Activated CD8-positive, alpha-beta memory T cell treated with anti-CD3 and anti-CD28 coated beads for 24 hours (primary cell): ENCODE data around the gene PIGX.

Experiments used
- DNase-seq: peaks from one replicate; pipeline ENCODE4 v3.0.0-alpha.2; 2020

PIGX gene

DNA sequence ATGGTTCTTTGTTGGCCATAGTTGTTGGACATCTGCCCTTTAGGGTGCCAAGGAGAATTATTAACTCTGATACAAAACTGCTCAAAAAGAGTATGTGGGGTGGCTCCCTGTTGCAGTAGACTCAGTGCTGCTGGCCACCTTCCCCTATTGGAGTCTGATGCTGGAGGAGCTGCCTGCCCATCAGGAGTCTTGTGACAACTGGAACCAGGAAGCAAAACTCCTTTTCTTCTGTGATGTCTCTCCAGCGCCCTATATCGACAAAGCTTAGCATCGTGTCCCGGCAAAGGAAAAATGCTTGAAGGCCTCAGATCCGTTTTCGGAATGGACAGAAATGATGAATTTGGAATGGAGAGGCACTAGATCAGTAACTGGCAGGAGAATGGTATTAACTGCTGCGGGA is 51.0 kb downstream of the PIGX start:
- no peak for DNase-seq

DNA sequence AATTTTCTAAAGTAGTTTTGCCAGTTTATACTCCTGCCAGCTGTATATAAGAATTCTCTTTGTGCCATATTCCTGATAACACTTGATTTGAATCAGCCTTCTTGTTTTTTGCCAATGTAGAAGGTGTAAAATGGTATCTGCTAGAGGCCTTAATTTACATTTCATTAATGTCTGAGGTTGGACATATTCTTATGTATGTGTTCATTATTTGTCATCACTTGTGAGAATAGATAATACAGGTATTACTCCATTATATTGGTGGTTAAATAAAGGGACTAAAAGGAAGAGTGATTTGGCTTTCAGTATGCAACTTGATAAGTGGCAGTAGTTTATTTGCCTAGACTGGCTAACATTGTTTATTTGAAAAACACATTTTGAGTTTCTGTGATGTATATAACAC is 53.3 kb downstream of the PIGX start:
- no peak for DNase-seq

DNA sequence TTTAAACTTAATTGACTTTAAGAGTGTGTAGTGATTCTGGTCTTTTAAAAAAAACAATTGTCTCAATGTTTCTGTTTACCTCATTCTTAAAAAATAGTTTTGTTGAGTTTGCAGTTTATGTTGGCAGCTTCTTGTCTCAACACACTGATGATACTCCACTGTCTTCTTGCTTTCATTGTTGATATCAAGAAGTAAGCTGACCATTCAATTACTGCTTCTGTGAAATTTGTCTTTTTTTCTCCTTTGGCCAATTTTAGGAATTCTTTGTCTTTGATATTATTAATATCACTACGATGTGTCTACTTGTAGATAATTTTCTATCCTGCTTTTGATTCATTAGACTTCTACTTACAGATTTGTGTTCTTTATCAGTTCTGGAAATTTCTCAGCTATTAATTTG is 58.9 kb downstream of the PIGX start:
- DNase-seq: no peak

DNA sequence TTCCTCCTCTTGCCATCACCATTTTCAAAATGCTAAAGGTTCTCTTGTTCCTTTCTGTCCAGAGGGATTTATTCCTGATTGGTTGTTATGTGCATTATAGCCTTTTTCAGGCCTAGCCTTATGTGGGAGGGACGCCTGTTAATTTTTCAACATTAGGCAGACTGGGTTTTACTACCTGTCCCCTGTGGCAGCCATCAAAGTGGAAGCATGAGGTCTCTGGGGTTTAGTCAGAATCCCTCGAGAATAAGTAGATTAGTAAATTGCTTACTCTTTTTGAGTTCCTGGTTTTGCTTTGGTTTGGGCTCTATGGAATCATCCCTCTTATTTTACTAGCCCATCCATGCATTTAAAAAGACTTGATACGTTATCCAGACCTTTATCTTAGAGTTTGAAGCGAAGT is 59.9 kb downstream of the PIGX start:
- no peak for DNase-seq

DNA sequence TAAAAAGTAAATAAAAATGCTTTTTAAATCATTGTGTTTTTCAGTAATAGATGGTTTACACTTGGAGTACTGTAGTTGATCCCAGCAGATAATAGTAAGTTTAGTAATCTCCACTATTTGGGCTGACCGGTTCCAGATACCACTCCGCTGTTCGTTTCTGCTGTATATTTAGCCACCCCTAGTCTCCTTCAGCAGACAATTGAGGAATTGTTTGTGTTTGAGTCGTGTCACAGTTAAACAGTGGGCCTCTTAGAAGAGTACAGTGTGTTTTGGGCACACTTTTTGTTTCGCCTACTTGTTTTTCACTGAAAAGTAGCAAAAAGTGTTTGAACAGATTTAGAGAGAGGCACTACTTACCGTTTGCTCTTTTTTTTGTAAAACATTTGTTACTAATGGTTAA is 60.7 kb downstream of the PIGX start:
- no peak for DNase-seq

DNA sequence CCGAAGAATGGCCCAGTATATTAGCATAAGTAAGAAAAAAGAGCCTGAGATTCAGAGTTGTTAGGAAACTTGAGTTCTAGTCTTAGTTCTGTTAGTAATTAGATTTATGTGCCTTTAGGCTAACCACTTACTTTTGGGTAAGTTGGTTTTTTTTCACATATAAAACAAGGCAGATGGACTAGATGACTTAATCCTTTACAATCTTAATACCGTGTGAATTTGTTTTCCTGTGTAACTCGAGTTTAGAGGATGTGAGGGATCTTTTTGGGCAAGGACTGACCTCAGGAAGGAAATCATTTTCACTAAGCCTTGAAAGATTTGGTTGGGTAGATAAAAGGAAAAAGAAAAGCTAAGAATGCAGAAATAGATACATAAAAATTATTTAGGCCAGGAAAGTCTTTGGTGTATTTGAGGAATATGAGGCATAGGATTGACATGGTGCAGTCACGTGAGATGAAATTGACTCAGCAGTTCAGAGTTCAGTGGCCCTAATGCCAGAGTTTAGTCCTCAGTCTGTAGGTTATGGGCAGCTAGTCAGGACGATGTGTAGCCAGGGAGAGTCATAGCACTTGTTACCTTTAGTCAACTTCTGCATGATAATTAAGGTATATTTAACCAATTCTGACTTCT is 62.1 kb downstream of the PIGX start:
- no peak for DNase-seq

DNA sequence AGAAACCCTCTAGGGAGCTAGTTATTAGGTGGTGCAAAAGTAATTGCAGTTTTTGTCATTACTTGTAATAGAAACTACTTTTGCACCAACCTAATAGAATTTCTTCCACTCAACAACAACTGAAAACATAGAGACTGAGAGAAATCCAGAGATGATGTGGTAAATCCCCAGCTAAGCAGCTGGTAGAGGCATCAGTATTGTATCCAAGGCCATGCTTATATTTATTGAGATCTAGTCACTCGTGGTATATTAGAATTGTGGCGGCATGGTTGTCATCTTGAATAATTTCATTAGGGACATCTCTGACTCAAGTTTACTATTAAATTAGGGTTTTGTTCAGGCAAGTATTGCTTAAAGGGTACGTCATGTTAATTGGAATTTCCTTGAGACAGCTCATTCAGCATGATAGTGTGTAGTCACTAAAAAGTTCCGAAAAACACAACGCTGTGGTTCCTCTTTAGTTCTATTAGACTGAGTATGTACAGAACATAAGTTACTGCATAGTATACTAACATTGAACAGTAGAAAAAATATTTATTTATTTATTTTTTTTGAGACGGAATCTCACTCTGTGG is 62.8 kb downstream of the PIGX start:
- no peak for DNase-seq

DNA sequence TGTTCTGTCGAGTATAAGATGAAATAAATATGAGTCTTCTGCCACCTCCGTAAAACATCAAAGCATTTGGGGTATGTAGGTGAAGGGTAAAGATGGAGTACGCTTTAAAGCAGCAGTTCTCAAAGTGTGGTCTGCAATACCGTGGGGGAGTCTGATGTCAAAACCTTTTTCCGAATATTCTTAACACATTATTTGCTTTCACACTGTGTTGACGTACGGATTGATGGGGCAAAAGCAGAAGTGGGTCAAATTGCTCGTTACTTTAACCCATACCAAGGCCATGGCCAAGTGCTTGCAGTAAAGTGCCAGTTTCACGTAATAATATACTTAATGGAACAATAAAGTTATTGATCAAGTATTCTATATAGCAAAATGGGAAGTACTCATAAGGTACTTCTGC is 63.8 kb downstream of the PIGX start:
- no peak for DNase-seq

DNA sequence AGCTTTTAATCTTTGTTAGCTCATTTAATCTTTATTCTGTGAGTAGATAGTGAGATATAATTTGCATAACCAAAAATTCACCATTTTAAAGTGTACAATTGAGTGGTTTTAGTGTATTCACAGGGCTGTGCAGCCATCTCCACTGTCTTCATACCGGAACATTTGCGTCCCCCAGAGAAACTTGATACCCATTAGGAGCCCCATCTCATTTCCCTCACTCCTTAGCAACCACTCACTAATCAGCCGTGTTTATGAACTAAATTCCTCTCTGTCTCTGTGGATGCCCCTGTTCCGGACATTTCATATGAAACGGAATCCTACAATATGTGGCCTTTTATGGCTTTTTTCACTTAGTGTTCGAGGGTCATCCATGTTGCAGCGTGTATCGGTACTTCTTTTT is 65.7 kb downstream of the PIGX start:
- no peak for DNase-seq

DNA sequence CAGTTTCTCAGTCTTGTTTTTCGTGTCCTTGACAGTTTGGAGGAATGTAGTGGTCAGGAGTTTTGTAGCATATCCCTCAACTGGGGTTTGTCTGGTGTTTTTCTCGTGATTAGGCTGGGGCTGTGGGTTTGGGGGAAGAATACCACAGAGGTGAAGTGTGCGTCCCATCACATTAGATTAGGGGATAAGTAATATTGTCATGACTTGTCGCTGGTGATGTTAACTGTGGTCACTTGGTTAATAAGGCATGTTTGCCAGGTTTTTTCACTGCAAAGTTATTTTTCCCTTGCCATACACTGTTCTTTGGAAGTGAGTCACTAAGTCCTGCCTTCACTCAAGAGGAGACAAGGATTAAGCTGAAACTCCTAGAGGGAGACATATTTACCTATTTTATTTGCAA is 66.6 kb downstream of the PIGX start:
- no peak for DNase-seq

DNA sequence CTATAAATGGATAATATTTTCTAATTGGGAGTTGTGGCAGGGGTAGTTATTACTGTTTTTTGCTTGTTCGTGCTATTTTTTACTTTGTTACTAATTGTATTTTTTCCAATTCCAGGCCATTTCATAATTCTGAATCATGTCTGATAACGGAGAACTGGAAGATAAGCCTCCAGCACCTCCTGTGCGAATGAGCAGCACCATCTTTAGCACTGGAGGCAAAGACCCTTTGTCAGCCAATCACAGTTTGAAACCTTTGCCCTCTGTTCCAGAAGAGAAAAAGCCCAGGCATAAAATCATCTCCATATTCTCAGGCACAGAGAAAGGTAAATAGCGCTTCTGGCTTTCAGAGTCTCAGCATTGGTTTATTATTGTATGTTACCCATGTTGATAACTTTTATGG is 70.3 kb downstream of the PIGX start:
- no peak for DNase-seq
